Hematopoietic multipotent progenitor cell treated with erythropoietin and hydrocortisone succinate and interleukin-3 and kit ligand, for 6 days (in vitro differentiated cells): Measurements from ENCODE around the gene ARHGAP22.
A peak's percentile ranks its signal among the peaks of the same experiment; 100 is the strongest.

Source experiments
- DNase-seq: peaks from one replicate; pipeline ENCODE4 v3.0.0-alpha.2; 2015

ARHGAP22 gene

GRCh38 chr10:48579251-48579960 is 25.5 kb downstream of the ARHGAP22 start:
- DNase-seq = no peak

GRCh38 chr10:48577158-48577557 is 27.7 kb downstream of the ARHGAP22 start:
- DNase-seq = peak; percentile 75

GRCh38 chr10:48576501-48576900 is 28.4 kb downstream of the ARHGAP22 start:
- DNase-seq = peak; percentile 20

GRCh38 chr10:48575901-48576300 is 29.0 kb downstream of the ARHGAP22 start:
- no peak for DNase-seq

- no peak for DNase-seq
These were observed 30.0 kb downstream of the ARHGAP22 start for GRCh38 chr10:48574817-48575380.

- no peak for DNase-seq
These were observed 30.5 kb downstream of the ARHGAP22 start for GRCh38 chr10:48574322-48574796.

GRCh38 chr10:48573045-48573444 is 31.8 kb downstream of the ARHGAP22 start:
- DNase-seq = no peak

- DNase-seq = no peak
These were observed 32.5 kb downstream of the ARHGAP22 start for GRCh38 chr10:48572414-48572813.

- DNase-seq = no peak
These were observed 36.3 kb downstream of the ARHGAP22 start for GRCh38 chr10:48568546-48568945.

GRCh38 chr10:48568131-48568530 is 36.7 kb downstream of the ARHGAP22 start:
- DNase-seq = no peak

- no peak for DNase-seq
These were observed 37.5 kb downstream of the ARHGAP22 start for GRCh38 chr10:48567346-48567745.

GRCh38 chr10:48564466-48565160 is 40.3 kb downstream of the ARHGAP22 start:
- no peak for DNase-seq

- no peak for DNase-seq
These were observed 47.3 kb downstream of the ARHGAP22 start for GRCh38 chr10:48557511-48558123.

GRCh38 chr10:48556713-48557112 is 48.2 kb downstream of the ARHGAP22 start:
- DNase-seq = no peak

- no peak for DNase-seq
These were observed 48.8 kb downstream of the ARHGAP22 start for GRCh38 chr10:48556065-48556464.

- DNase-seq = no peak
These were observed 49.4 kb downstream of the ARHGAP22 start for GRCh38 chr10:48555310-48556042.

GRCh38 chr10:48554656-48555055 is 50.2 kb downstream of the ARHGAP22 start:
- DNase-seq = no peak

- DNase-seq = no peak
These were observed 50.6 kb downstream of the ARHGAP22 start for GRCh38 chr10:48554246-48554645.

GRCh38 chr10:48552946-48553564 is 51.8 kb downstream of the ARHGAP22 start:
- no peak for DNase-seq

GRCh38 chr10:48551861-48552591 is 52.8 kb downstream of the ARHGAP22 start:
- peak; percentile 78 for DNase-seq

- no peak for DNase-seq
These were observed 53.9 kb downstream of the ARHGAP22 start for GRCh38 chr10:48550977-48551376.
